LNCAP (cell line): Measurements from ENCODE around the gene ATXN8OS.

ENCODE experiments used
- CTCF ChIP-seq: fragments of 450-650 bp; IDR thresholded peaks from 2 replicates; pipeline ENCODE4 v1.5.1; 2017; ENCODE audit warnings: mild to moderate bottlenecking

Gene ATXN8OS

GRCh38 chr13:70107498-70108281, at the start of gene ATXN8OS:
TSS of gene ATXN8OS (plus strand) at chr13:70107826.
- no peak for TF ChIP-seq CTCF

- TF ChIP-seq CTCF: no peak
These were observed 27.6 kb upstream of the ATXN8OS start for GRCh38 chr13:70080012-70080411.

- TF ChIP-seq CTCF: no peak
These were observed 20.4 kb upstream of the ATXN8OS start for GRCh38 chr13:70087247-70087646.

GRCh38 chr13:70088926-70089325, 18.7 kb upstream of the ATXN8OS start:
- no peak for TF ChIP-seq CTCF

GRCh38 chr13:70090036-70090723, 17.4 kb upstream of the ATXN8OS start:
- no peak for TF ChIP-seq CTCF

GRCh38 chr13:70098669-70099068, 9.0 kb upstream of the ATXN8OS start:
- TF ChIP-seq CTCF: peak; percentile 29; the same call in 1 of the 2 replicates

GRCh38 chr13:70104481-70104880, 3.1 kb upstream of the ATXN8OS start:
- no peak for TF ChIP-seq CTCF
